Measurements from ENCODE around the gene FERMT3. TPM values are rescaled to one million over a fixed set of nuclear protein-coding genes. Genes with fewer than 3 reads are reported as not detected.
A peak's percentile ranks its signal among the peaks of the same experiment; 100 is the strongest.

The FERMT3 gene
- total RNA-seq, 4 donors from 2014 or later = 4.7 to 22.2 (median 8.2) TPM

DNA sequence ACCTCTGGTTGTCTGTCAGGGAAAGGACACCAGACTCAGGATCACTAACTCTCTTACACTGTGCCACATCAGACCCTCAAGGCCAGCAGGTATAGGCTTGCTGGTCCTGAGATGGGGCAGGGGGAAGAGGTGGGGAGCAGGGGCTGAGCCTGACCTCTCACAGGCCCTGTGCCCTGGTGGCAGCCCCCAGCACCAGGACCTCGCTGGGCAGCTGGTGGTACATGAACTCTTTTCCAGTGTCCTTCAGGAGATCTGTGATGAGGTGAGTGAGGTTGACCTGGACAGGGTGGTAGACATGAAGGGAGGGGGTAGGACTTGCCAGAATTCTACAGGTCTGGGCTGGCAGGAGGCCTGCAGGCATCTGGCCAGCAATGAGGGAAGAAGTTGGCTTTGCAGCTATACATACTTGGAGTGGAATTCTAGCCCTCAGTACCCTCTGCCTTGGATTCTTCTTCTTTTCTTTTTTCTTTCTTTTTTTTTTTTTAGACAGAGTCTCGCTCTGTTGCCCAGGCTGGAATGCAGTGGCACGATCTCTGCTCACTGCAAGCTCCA, 21.0 kb downstream of the FERMT3 start:
- H3K27me3 ChIP-seq = no peaks in the 10 kb centered on the region
- 66% methylated on average over 2 of the region's 3 CpGs for WGBS

DNA sequence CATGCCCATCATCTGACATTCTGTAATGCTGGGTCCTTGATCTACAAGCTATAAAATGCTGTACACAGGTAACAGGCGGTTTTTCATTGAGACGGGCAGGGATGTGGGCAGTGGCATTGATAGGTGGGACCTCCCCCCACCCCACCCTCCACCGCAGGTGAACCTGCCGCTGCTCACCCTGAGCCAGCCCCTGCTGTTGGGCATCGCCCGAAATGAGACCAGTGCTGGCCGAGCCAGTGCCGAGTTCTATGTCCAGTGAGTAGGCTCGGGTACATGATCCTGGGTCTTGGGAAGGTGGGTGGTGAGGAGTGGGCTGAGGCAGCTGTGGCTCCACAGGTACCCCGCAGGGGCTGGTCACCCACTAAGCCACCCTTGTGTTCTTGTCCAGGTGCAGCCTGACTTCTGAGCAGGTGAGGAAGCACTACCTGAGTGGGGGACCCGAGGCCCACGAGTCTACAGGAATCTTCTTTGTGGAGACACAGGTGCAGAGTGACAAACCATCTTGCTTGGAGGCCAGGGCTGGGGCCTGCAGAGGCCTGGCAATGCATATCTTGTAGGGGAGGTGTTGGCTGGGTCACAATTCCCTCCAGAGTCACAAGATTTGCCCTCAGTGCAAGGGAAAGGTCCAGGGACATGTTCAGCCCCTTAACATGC, 22.7 kb downstream of the FERMT3 start:
- Histone ChIP-seq H3K4me3 (peak overlapping the region; percentile 86), H3K36me3 (no peaks in the 10 kb centered on the region), H3K4me1 (peaks cover 86% of the 10 kb centered on the region), H3K27ac (peak overlapping the region; percentile 90), H3K27me3 (no peaks in the 10 kb centered on the region), H3K9me3 (no peaks in the 10 kb centered on the region)
- WGBS = 93% methylated on average over 3 of the region's 12 CpGs
- TF ChIP-seq POLR2A (IDR thresholded peaks at IDR 0.05) (no peak), POLR2AphosphoS5 (IDR thresholded peaks at IDR 0.05) (no peak), EP300 (IDR thresholded peaks at IDR 0.05) (no peak)
- TF ChIP-seq, protein P1, sequence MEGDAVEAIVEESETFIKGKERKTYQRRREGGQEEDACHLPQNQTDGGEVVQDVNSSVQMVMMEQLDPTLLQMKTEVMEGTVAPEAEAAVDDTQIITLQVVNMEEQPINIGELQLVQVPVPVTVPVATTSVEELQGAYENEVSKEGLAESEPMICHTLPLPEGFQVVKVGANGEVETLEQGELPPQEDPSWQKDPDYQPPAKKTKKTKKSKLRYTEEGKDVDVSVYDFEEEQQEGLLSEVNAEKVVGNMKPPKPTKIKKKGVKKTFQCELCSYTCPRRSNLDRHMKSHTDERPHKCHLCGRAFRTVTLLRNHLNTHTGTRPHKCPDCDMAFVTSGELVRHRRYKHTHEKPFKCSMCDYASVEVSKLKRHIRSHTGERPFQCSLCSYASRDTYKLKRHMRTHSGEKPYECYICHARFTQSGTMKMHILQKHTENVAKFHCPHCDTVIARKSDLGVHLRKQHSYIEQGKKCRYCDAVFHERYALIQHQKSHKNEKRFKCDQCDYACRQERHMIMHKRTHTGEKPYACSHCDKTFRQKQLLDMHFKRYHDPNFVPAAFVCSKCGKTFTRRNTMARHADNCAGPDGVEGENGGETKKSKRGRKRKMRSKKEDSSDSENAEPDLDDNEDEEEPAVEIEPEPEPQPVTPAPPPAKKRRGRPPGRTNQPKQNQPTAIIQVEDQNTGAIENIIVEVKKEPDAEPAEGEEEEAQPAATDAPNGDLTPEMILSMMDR (IDR thresholded peaks at IDR 0.05) = no peak
- DNase-seq (ENCODE audit: low spot score in 2 of 2) = no peak

More for the DNA sequence above, 21.0 kb downstream of the FERMT3 start:
- no peaks in the 10 kb centered on the region for H3K9me3 ChIP-seq
- peaks cover 79% of the 10 kb centered on the region for H3K4me1 ChIP-seq
- H3K4me3 ChIP-seq = peak overlapping the region; percentile 88
- DNase-seq (ENCODE audit: low spot score in 2 of 2) = no peak
- H3K27ac ChIP-seq = no peak overlapping the region
- no peaks in the 10 kb centered on the region for H3K36me3 ChIP-seq
- no peak for TF ChIP-seq EP300 (IDR thresholded peaks at IDR 0.05)
- TF ChIP-seq POLR2A (IDR thresholded peaks at IDR 0.05) = no peak
- TF ChIP-seq, protein P1 (IDR thresholded peaks at IDR 0.05) = no peak
- TF ChIP-seq POLR2AphosphoS5 (IDR thresholded peaks at IDR 0.05) = no peak

DNA sequence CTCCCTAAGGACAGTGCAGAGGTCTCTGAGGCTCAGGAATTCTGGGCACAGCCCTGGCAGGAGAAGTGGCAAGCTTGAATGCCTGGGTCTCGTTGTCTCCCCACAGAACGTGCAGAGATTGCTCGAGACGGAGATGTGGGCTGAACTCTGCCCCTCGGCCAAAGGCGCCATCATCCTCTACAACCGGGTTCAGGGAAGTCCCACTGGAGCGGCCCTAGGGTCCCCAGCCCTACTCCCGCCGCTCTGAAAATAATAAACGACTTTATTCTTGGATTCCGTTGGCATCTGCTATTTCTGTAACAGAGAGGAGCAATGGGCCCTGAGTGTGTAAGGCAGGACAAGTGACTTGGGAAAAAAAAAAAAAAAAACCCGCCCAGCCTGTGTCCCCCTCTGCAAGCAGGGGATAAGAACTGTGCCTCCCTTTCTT, 23.2 kb downstream of the FERMT3 start:
- Histone ChIP-seq H3K27me3 (no peaks in the 10 kb centered on the region), H3K4me1 (peaks cover 81% of the 10 kb centered on the region), H3K27ac (peak overlapping the region; percentile 90), H3K4me3 (peak overlapping the region; percentile 86), H3K36me3 (no peaks in the 10 kb centered on the region), H3K9me3 (no peaks in the 10 kb centered on the region)
- 19% methylated on average over 13 of the region's 13 CpGs for WGBS
- TF ChIP-seq EP300 (IDR thresholded peaks at IDR 0.05) (no peak), POLR2AphosphoS5 (IDR thresholded peaks at IDR 0.05) (no peak), POLR2A (IDR thresholded peaks at IDR 0.05) (no peak)
- TF ChIP-seq, protein P1 (IDR thresholded peaks at IDR 0.05) = no peak
- DNase-seq (ENCODE audit: low spot score in 2 of 2) = no peak

DNA sequence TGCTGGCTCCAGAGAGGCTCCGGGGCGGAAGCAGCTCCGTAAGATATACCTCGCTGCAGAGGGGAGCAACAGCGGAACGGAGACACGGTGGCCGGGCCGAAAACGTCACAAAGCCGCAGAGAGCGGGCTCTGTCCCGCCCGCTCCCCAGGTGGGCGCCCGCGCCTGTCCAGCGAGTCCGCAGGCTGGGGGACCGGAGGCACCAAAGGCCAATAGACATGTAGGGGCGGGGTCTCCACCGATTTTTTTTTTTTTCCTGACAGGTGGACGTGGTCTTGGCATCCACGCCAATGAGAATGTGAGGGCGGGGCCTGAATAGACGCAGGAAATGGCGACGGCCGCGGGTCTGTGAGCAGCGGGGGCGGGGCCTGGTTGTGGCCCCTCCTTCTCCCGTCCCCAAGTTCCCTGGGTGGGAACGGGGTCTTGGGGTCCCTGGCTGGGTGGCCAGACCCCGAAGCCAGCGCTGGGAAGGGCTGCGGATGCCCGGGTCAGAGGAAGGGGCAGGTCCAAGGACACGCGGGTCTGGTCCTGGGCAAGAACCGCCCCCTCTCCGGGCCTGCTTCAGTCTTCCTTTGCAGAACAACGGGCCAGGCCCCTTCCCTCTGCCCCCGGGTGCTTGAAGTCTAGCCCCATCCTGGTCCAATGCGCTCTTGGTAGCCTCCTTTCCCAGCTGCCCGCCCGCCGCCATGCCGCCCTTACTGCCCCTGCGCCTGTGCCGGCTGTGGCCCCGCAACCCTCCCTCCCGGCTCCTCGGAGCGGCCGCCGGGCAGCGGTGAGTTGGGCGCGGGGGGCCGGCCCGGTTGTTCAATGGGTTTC, 23.9 kb downstream of the FERMT3 start, which contains the start of gene DNAJC4:
TSS of gene DNAJC4 (plus strand) at position 378 of the 814 bp plus-strand sequence. CDS start at position 685, 307 bp downstream.
- H3K36me3 ChIP-seq = no peaks in the 10 kb centered on the region
- no peaks in the 10 kb centered on the region for H3K9me3 ChIP-seq
- TF ChIP-seq POLR2AphosphoS5 (IDR thresholded peaks at IDR 0.05) = no peak
- TF ChIP-seq, protein P1 (IDR thresholded peaks at IDR 0.05) = no peak
- TF ChIP-seq EP300 (IDR thresholded peaks at IDR 0.05) = no peak
- no peak for TF ChIP-seq POLR2A (IDR thresholded peaks at IDR 0.05)
- H3K27me3 ChIP-seq = no peaks in the 10 kb centered on the region
- H3K4me3 ChIP-seq = peak within 1 kb of the TSS; percentile 86
- peak within 1 kb of the TSS; percentile 90 for H3K27ac ChIP-seq
- DNase-seq (ENCODE audit: low spot score in 2 of 2) = peak; percentile 93 to 95
- 2% methylated on average over 18 of the region's 62 CpGs for WGBS
- peaks cover 81% of the 10 kb centered on the region for H3K4me1 ChIP-seq

DNA sequence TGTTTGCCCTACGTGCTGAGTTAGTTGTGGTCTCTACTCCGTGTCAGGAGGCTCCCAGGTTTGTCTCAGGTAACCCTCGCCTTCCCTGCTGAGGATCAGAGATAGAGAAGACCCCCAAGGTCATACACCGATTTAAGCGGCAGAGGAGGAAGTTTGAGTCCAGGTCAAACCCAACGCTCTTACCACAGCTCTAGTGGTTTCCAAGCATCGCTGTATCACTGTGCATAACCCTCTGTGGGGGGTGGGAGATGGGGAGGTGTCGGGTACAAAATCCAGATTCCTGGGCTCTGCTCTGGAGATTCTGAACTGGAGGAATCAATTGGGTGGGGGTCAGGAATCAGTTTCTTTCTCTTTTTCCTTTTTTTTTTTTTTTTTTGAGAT, 24.5 kb downstream of the FERMT3 start:
- WGBS = 13% methylated on average over 8 of the region's 8 CpGs
- H3K4me1 ChIP-seq = peaks cover 82% of the 10 kb centered on the region
- TF ChIP-seq POLR2AphosphoS5 (IDR thresholded peaks at IDR 0.05) (no peak), EP300 (IDR thresholded peaks at IDR 0.05) (no peak), POLR2A (IDR thresholded peaks at IDR 0.05) (no peak)
- TF ChIP-seq, protein P1 (IDR thresholded peaks at IDR 0.05) = no peak

More for the DNA sequence above, 24.5 kb downstream of the FERMT3 start:
- Histone ChIP-seq H3K27me3 (no peaks in the 10 kb centered on the region), H3K36me3 (no peaks in the 10 kb centered on the region), H3K9me3 (no peaks in the 10 kb centered on the region), H3K4me3 (peak overlapping the region; percentile 86), H3K27ac (peak overlapping the region; percentile 90)
- DNase-seq (ENCODE audit: low spot score in 2 of 2) = no peak
